NCI-H1436 treated with DMSO at 0.1 percent for 48 hours (cell line): ENCODE measurements around the gene NUDT15.
"Not testable (repeated sequence)": the region's sequence is repeated elsewhere in the genome, so short reads cannot be mapped to it uniquely, and the experiment has no call there.

Experiments
- DNase-seq: peaks from one replicate; lab custom pipeline; 2025; lab: John Stamatoyannopoulos, UW

The NUDT15 gene

GRCh38 chr13:48043789-48044503 is 6.4 kb downstream of the NUDT15 start:
- DNase-seq, result no peak

GRCh38 chr13:48050550-48050949 is 13.0 kb downstream of the NUDT15 start:
- DNase-seq, result no peak

GRCh38 chr13:48054601-48055000 is 17.1 kb downstream of the NUDT15 start:
- no peak for DNase-seq

- no peak for DNase-seq
Observed at GRCh38 chr13:48055712-48056111, 18.2 kb downstream of the NUDT15 start.

GRCh38 chr13:48058536-48058935 is 21.0 kb downstream of the NUDT15 start:
- DNase-seq, result not testable (repeated sequence)

GRCh38 chr13:48059951-48060350 is 22.4 kb downstream of the NUDT15 start:
- DNase-seq, result not testable (repeated sequence)

GRCh38 chr13:48066310-48066989 is 28.9 kb downstream of the NUDT15 start:
- no peak for DNase-seq

- DNase-seq, result no peak
Observed at GRCh38 chr13:48068036-48068435, 30.5 kb downstream of the NUDT15 start.

GRCh38 chr13:48068952-48069351 is 31.4 kb downstream of the NUDT15 start:
- no peak for DNase-seq

- DNase-seq, result no peak
Observed at GRCh38 chr13:48069573-48069972, 32.0 kb downstream of the NUDT15 start.

GRCh38 chr13:48070942-48071341 is 33.4 kb downstream of the NUDT15 start:
- no peak for DNase-seq

- no peak for DNase-seq
Observed at GRCh38 chr13:48072304-48072703, 34.8 kb downstream of the NUDT15 start.

GRCh38 chr13:48072787-48073186 is 35.3 kb downstream of the NUDT15 start:
- no peak for DNase-seq

- DNase-seq, result no peak
Observed at GRCh38 chr13:48074006-48074405, 36.5 kb downstream of the NUDT15 start.

GRCh38 chr13:48078251-48078656 is 40.7 kb downstream of the NUDT15 start:
- no peak for DNase-seq

- DNase-seq, result no peak
Observed at GRCh38 chr13:48081739-48082138, 44.2 kb downstream of the NUDT15 start.

GRCh38 chr13:48086272-48086671 is 48.7 kb downstream of the NUDT15 start:
- no peak for DNase-seq

GRCh38 chr13:48093588-48093987 is 56.1 kb downstream of the NUDT15 start:
- no peak for DNase-seq

GRCh38 chr13:48094404-48094780 is 56.9 kb downstream of the NUDT15 start:
- no peak for DNase-seq

- peak; percentile 7 for DNase-seq
Observed at GRCh38 chr13:48094781-48095502, 57.4 kb downstream of the NUDT15 start, which contains the start of gene MED4. TSS of gene MED4 (minus strand) at chr13:48095104. CDS start at chr13:48095078, 26 bp downstream.

- no peak for DNase-seq
Observed at GRCh38 chr13:48096670-48097069, 59.1 kb downstream of the NUDT15 start.
